ENCODE results near the gene RAB3C. TPM values are rescaled to one million over a fixed set of nuclear protein-coding genes. Genes with fewer than 3 reads are reported as not detected.

The RAB3C gene
- total RNA-seq, 4 donors from 2014 or later, result under 0.01 to 1.2 (median 0.41) TPM

- DNase-seq, result no peak
- intact Hi-C loops (cut with DNase I), result no loop called here
- Histone ChIP-seq H3K27ac (no peak overlapping the region), H3K9me3 (no peaks in the 10 kb centered on the region), H3K36me3 (no peaks in the 10 kb centered on the region), H3K27me3 (no peaks in the 10 kb centered on the region), H3K4me3 (replicated peaks in 1 of 3) (no peak overlapping the region), H3K4me1 (no peaks in the 10 kb centered on the region)
- TF ChIP-seq POLR2A (IDR thresholded peaks at IDR 0.05), result no peak
- TF ChIP-seq CTCF (IDR thresholded peaks at IDR 0.05), result no peak
- 84 to 88% methylated on average over 2 of the region's 2 CpGs for WGBS, 2 donors
Observed at GRCh38 chr5:58715997-58716656, 133.3 kb downstream of the RAB3C start.

- H3K36me3 ChIP-seq, result no peaks in the 10 kb centered on the region
- H3K4me3 ChIP-seq (replicated peaks in 1 of 3), result no peak overlapping the region
- no peaks in the 10 kb centered on the region for H3K9me3 ChIP-seq
- no peak for TF ChIP-seq CTCF (IDR thresholded peaks at IDR 0.05)
- no peak for TF ChIP-seq POLR2A (IDR thresholded peaks at IDR 0.05)
- 79 to 83% methylated on average over 5 of the region's 5 CpGs for WGBS, 2 donors
- intact Hi-C loops (cut with DNase I), result no loop called here
- H3K27me3 ChIP-seq, result no peaks in the 10 kb centered on the region
- DNase-seq, result no peak
- H3K27ac ChIP-seq, result no peak overlapping the region
- H3K4me1 ChIP-seq, result no peaks in the 10 kb centered on the region
Observed at GRCh38 chr5:58716713-58717112, 133.8 kb downstream of the RAB3C start.

GRCh38 chr5:58717303-58718007, 134.6 kb downstream of the RAB3C start:
- Histone ChIP-seq H3K27me3 (no peaks in the 10 kb centered on the region), H3K9me3 (no peaks in the 10 kb centered on the region), H3K36me3 (no peaks in the 10 kb centered on the region), H3K4me3 (replicated peaks in 1 of 3) (no peak overlapping the region), H3K4me1 (no peaks in the 10 kb centered on the region), H3K27ac (no peak overlapping the region)
- TF ChIP-seq CTCF (IDR thresholded peaks at IDR 0.05), result no peak
- no peak for TF ChIP-seq POLR2A (IDR thresholded peaks at IDR 0.05)
- WGBS, 2 donors, result 49 to 52% methylated on average over 5 of the region's 5 CpGs
- intact Hi-C loops (cut with DNase I), result no loop called here
- DNase-seq, result no peak

GRCh38 chr5:58718269-58718978, 135.5 kb downstream of the RAB3C start:
- H3K27ac ChIP-seq, result no peak overlapping the region
- H3K9me3 ChIP-seq, result no peaks in the 10 kb centered on the region
- 71 to 80% methylated on average over 2 of the region's 2 CpGs for WGBS, 2 donors
- H3K36me3 ChIP-seq, result no peaks in the 10 kb centered on the region
- no peaks in the 10 kb centered on the region for H3K27me3 ChIP-seq
- TF ChIP-seq POLR2A (IDR thresholded peaks at IDR 0.05), result no peak
- no peak for TF ChIP-seq CTCF (IDR thresholded peaks at IDR 0.05)
- no peaks in the 10 kb centered on the region for H3K4me1 ChIP-seq
- no peak overlapping the region for H3K4me3 ChIP-seq (replicated peaks in 1 of 3)
- DNase-seq, result no peak
- intact Hi-C loops (cut with DNase I), result no loop called here

GRCh38 chr5:58722160-58722559, 139.3 kb downstream of the RAB3C start:
- H3K4me1 ChIP-seq, result no peaks in the 10 kb centered on the region
- H3K27ac ChIP-seq, result no peak overlapping the region
- TF ChIP-seq CTCF (IDR thresholded peaks at IDR 0.05) (no peak), POLR2A (IDR thresholded peaks at IDR 0.05) (no peak)
- intact Hi-C loops (cut with DNase I), result no loop called here
- WGBS, 2 donors, result 78 to 87% methylated on average over 1 of the region's 1 CpG
- H3K27me3 ChIP-seq, result no peaks in the 10 kb centered on the region
- H3K4me3 ChIP-seq (replicated peaks in 1 of 3), result no peak overlapping the region
- H3K36me3 ChIP-seq, result no peaks in the 10 kb centered on the region
- no peaks in the 10 kb centered on the region for H3K9me3 ChIP-seq
- no peak for DNase-seq
